ENCODE measurements around the gene TOMM22. TPM values are rescaled to one million over a fixed set of nuclear protein-coding genes. Genes with fewer than 3 reads are reported as not detected.

The TOMM22 gene
- total RNA-seq, 2 donors from 2014 or later = 97.1 to 149 TPM

- Histone ChIP-seq H3K4me1 (peaks cover 18% of the 10 kb centered on the region), H3K36me3 (no peaks in the 10 kb centered on the region), H3K9me3 (no peaks in the 10 kb centered on the region), H3K9ac (ENCODE audit: low read depth in 2 of 2, low read length in 2 of 2) (peak within 1 kb of the TSS; percentile 86 to 92), H3K4me3 (peak within 1 kb of the TSS; percentile 70), H3K27ac (peak within 1 kb of the TSS; percentile 95), H3K27me3 (no peaks in the 10 kb centered on the region)
- intact Hi-C loops (cut with DNase I) = no loop called here
- TF ChIP-seq CTCF (IDR thresholded peaks at IDR 0.05) = no peak
- DNase-seq = peak; percentile 98
These were observed 19.3 kb downstream of the TOMM22 start, which contains the start of gene JOSD1 for GRCh38 chr22:38700789-38701628. Gene JOSD1, minus strand, starts transcription at chr22:38700943. Its CDS starts 956 bp downstream, at chr22:38699987.

- H3K4me3 ChIP-seq = peak overlapping the region; percentile 25
- H3K9ac ChIP-seq (ENCODE audit: low read depth in 2 of 2, low read length in 2 of 2) = peak overlapping the region; percentile 33 to 75
- H3K9me3 ChIP-seq = no peaks in the 10 kb centered on the region
- H3K27ac ChIP-seq = peak overlapping the region; percentile 87
- H3K4me1 ChIP-seq = peaks cover 16% of the 10 kb centered on the region
- H3K36me3 ChIP-seq = no peaks in the 10 kb centered on the region
- intact Hi-C loops (cut with DNase I) = no loop called here
- TF ChIP-seq CTCF (IDR thresholded peaks at IDR 0.05) = no peak
- DNase-seq = no peak
- H3K27me3 ChIP-seq = no peaks in the 10 kb centered on the region
These were observed 23.0 kb downstream of the TOMM22 start for GRCh38 chr22:38704654-38705234.

GRCh38 chr22:38705235-38706100, 23.7 kb downstream of the TOMM22 start, which contains the start of gene GTPBP1:
Gene GTPBP1, plus strand, starts transcription at chr22:38705944. Its CDS starts 12 bp downstream, at chr22:38705956.
- DNase-seq = peak; percentile 99
- Histone ChIP-seq H3K9ac (ENCODE audit: low read depth in 2 of 2, low read length in 2 of 2) (peak within 1 kb of the TSS; percentile 75 to 97), H3K4me3 (peak within 1 kb of the TSS; percentile 97), H3K27me3 (no peaks in the 10 kb centered on the region), H3K27ac (peak within 1 kb of the TSS; percentile 98), H3K36me3 (no peaks in the 10 kb centered on the region), H3K9me3 (no peaks in the 10 kb centered on the region), H3K4me1 (peaks cover 16% of the 10 kb centered on the region)
- intact Hi-C loops (cut with DNase I) = no loop called here
- TF ChIP-seq CTCF (IDR thresholded peaks at IDR 0.05) = peak; percentile 15

GRCh38 chr22:38706101-38706900, 24.5 kb downstream of the TOMM22 start:
- no peak for TF ChIP-seq CTCF (IDR thresholded peaks at IDR 0.05)
- H3K36me3 ChIP-seq = no peaks in the 10 kb centered on the region
- H3K27ac ChIP-seq = peak overlapping the region; percentile 98
- peaks cover 16% of the 10 kb centered on the region for H3K4me1 ChIP-seq
- no peaks in the 10 kb centered on the region for H3K9me3 ChIP-seq
- peak overlapping the region; percentile 70 to 97 for H3K9ac ChIP-seq (ENCODE audit: low read depth in 2 of 2, low read length in 2 of 2)
- H3K27me3 ChIP-seq = no peaks in the 10 kb centered on the region
- peak; percentile 63 for DNase-seq
- peak overlapping the region; percentile 97 for H3K4me3 ChIP-seq
- intact Hi-C loops (cut with DNase I) = no loop called here
